NCI-H82 treated with DMSO at 0.1 percent for 48 hours (cell line): ENCODE results near the gene CDKN2B-AS1.
A peak's percentile ranks its signal among the peaks of the same experiment; 100 is the strongest.

ENCODE experiments used
- DNase-seq: peaks from one replicate; lab custom pipeline; 2025; ENCODE audit not compliant: unreplicated experiment; lab: John Stamatoyannopoulos, UW

The CDKN2B-AS1 gene

GRCh38 chr9:22114956-22115355 is 120.4 kb downstream of the CDKN2B-AS1 start:
- no peak for DNase-seq

GRCh38 chr9:22116758-22117157 is 122.2 kb downstream of the CDKN2B-AS1 start:
- no peak for DNase-seq

DNA sequence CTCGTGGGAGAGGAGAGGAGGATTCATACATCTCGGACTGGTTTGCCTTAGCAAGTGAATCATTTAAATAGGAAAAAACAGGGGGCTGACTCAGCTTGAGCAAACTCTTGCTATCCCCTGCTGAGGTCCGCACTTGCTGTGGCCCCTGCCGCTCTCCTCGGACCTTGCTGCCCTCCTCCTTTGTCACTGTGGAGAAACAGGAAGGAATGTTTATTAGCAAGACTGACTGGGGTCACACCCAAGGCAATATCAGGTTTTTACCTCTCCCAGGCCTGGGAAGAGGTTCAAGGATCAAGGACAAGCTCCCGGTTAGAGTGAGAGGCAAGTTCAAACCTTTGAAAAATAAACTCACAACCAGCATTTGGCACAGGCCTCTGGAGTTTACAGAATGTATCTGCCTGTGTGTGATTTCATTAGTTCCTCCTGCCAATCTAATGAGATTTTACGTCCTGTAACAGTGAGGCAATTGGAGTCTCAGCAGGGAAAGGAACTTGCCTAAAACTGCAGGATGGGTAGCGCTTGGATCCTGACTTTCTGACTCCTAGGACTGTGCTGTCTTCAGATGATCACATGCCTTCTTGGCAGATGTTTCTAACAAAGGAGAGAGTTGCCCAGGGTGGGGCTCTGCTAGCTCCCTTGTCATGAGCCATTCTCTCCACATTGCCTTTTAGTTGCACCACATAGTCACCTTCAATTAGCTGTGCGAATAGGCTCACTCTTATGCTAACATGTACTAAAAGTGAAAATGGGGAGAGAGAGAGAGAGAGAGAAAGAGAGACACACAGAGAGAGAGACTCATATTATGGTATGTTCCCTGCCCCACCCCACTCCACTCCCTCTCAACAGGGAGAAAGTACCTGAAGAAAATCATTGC is 123.2 kb downstream of the CDKN2B-AS1 start:
- no peak for DNase-seq

GRCh38 chr9:22118810-22119521 is 124.4 kb downstream of the CDKN2B-AS1 start:
- DNase-seq = no peak

GRCh38 chr9:22119522-22120158 is 125.0 kb downstream of the CDKN2B-AS1 start:
- DNase-seq = peak; percentile 17

DNA sequence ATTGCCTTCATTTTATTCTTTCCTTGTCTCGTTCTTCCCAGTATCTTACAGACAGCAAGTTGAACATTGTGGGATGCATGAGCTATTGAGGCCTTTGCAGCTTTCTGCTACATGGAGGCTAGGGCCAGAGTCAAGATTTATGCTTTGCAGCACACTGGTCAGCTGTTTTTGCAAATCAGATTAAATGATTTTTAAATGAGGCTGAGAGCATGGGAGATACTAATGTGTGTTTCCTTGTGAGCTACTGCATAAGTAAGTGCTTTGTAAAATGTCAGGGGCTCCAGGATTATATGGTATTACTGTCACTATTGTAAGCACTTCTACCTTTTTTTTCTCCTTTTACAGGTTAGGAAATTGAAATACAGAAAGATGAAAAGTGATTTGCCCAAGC is 125.6 kb downstream of the CDKN2B-AS1 start:
- no peak for DNase-seq

GRCh38 chr9:22120595-22120994 is 126.0 kb downstream of the CDKN2B-AS1 start:
- DNase-seq = no peak

- no peak for DNase-seq
Observed at GRCh38 chr9:22124263-22125011, 129.8 kb downstream of the CDKN2B-AS1 start.

DNA sequence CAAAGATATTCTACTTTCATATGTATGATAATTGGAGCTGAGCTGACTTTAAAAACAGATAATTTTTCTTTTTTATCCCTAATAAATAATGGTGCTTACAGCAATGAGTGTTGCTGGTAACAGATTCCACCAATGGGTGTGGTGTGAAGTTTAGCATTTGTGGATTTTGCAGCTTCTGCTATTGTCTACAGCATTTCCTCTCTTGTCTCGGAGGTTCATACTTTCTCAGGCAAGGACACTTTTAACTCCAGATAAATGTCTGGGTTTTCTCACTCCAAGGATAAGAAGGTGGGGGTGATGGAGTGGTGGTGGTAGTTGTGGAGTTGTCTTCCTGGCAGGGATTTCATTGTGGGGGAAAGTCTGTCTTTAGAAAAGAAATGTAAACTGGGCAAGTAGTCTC is 134.5 kb downstream of the CDKN2B-AS1 start:
- DNase-seq = no peak

DNA sequence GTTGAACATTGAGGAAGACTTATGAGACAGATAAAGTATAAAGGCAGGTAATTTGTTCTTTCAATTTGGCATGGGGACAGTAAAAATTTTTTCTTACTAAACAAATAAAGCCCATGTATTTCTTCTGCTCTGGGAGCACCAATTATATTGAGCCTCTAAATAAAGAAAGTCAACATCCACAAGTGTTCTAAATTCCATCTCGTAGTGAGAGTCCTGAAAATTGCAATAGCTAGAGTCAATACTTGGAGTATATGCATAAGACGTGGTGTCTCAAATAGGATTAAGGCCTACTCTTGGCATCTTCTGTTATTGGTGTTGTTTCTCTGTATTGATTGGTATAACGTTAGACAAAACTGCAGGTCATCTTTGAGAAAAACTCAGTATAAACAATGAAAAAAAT is 135.0 kb downstream of the CDKN2B-AS1 start:
- DNase-seq = no peak

DNA sequence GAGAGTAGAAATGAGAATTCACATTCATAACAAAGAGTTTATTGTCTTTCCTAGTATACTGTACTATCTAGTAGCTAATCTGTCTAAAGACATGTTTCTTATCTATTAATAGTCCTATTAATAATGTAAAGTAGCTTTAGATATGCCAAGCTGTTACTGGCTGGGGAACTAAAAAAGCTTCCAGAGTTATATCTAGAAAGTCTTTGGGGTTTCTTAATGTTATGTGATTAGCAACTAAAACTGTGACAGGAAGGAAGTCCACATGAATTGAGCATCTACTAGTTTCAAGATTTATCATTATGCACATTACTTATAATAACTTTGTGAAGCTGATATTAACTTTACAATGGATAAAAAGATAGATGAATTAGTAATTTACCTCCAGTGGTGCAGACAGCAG is 137.2 kb downstream of the CDKN2B-AS1 start:
- DNase-seq = no peak

DNA sequence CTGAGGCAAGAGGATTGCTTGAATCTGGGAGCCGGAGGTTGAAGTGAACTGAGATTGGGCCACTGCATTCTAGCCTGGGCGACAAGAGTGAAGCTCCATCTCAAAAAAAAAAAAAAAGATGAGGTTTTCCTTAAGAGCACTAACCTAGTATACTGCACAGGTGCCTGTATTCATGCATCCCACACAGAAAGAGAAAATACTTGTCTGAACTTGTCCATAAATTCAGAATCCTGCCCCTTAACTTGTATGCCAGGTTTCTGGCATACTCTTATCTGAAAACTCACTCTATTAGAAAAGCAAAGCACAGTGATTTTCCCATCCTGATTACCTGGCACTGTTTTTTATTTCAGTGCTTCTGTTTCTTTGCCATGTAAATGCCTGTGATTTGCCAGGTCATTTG is 139.8 kb downstream of the CDKN2B-AS1 start:
- DNase-seq = no peak

DNA sequence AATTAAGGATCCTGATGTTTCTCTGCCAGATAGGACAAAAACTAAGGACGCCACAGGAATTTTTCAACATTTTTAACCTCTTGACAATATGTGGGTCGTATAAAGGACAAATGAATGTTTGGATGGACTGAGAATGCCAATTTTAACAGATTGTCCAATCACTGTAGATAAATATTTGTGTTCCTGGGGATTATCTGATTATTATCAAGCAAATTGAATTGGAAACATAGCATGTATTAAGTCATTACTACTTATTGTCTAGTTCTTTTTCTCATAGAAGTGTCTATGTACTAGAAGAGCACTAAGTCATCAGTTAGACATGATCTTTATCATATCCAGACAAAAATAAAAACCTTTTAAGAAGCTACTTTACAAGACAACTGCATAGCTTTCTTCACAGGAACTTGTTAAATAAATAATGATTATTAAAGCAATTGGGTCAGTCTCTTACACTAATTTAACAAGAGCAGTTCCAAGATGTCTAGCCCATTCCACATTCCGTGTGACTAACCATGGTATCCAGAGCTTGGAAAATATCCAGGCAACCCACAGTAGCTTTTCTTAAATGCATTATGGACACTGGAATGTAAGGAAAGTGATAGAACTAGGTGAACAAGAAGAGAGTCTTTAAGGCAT is 142.0 kb downstream of the CDKN2B-AS1 start:
- no peak for DNase-seq

DNA sequence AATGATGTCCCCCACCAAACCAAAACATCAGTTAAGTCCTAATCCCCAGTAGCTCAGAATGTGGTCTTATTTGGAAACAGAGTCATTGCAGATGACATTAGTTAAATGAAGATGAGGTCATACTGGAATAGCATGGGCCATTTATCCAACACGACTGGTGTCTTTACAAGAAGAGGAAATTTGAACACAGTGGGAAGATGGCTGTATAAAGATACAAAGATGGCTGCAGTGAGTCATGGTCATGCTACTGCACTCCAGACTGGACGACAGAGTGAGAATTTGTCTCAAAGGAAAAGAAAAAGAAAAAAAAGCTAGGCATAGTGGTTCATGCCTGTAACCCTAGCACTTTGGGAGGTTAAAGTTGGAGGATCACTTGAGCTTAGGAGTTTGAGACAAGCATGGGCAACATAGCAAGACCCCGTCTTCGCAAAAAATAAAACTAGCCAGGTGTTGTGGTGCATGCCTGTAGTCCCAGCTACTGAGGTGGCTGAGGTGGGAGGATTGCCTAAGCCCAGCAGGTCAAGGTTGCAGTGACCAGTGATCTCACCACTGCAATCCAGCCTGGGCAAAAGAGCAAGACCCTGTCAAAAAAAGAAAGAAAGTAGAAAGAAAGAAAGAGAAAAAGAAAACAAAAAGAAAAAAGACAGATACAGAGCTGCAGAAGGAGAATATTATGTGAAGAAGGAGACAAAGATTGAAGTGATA is 144.5 kb downstream of the CDKN2B-AS1 start:
- DNase-seq = no peak

GRCh38 chr9:22141908-22142307 is 147.3 kb downstream of the CDKN2B-AS1 start:
- no peak for DNase-seq

GRCh38 chr9:22142671-22143070 is 148.1 kb downstream of the CDKN2B-AS1 start:
- no peak for DNase-seq

DNA sequence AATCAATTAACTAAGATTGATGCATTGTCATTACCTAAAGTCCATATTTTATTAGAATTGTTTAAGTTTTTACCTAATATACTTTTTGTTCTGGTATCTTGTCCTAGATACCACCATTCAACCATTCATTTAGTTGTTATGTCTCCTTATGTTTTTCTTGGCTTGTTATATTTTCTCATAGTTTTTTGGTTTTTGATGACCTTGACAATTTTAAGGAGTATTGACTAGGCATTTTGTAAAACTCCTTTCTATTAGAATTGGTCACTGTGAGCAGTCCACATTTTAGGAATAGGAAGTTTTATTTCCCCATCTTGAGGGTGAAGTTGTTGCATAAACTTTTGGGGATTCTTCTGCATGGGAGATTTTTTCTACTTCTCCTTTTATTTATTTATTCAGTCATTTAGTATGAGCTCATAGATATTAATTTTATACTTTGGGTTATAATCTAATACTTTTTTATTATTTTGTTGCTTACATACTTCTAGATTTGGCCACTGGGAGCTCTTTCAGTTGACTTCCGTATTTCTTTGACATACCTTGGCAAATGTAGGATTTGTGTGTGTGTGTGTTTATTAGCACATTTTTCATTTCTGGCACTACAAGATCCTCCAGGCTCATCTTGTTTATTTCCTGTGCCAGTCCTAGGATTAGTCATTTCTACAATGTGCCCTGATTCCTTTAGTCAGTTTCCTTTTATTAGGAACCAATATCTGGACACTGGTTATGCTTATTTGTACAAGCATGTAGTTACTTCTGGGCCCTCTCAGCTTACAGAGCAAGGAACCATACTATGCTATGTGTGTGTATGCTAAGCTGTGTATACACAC is 149.4 kb downstream of the CDKN2B-AS1 start:
- DNase-seq = no peak

GRCh38 chr9:22146604-22147003 is 152.0 kb downstream of the CDKN2B-AS1 start:
- DNase-seq = no peak

GRCh38 chr9:22147813-22148527 is 153.4 kb downstream of the CDKN2B-AS1 start:
- DNase-seq = no peak
